Measurements from ENCODE around the gene PCSK7. TPM values are rescaled to one million over a fixed set of nuclear protein-coding genes. Genes with fewer than 3 reads are reported as not detected.

PCSK7 gene
- total and polyA plus RNA-seq, 10 of the 15 experiments (the other 5 are each of a cell fraction or from before 2014, with no cell fraction given) = 5.5 to 81.5 (median 51.6) TPM

DNA sequence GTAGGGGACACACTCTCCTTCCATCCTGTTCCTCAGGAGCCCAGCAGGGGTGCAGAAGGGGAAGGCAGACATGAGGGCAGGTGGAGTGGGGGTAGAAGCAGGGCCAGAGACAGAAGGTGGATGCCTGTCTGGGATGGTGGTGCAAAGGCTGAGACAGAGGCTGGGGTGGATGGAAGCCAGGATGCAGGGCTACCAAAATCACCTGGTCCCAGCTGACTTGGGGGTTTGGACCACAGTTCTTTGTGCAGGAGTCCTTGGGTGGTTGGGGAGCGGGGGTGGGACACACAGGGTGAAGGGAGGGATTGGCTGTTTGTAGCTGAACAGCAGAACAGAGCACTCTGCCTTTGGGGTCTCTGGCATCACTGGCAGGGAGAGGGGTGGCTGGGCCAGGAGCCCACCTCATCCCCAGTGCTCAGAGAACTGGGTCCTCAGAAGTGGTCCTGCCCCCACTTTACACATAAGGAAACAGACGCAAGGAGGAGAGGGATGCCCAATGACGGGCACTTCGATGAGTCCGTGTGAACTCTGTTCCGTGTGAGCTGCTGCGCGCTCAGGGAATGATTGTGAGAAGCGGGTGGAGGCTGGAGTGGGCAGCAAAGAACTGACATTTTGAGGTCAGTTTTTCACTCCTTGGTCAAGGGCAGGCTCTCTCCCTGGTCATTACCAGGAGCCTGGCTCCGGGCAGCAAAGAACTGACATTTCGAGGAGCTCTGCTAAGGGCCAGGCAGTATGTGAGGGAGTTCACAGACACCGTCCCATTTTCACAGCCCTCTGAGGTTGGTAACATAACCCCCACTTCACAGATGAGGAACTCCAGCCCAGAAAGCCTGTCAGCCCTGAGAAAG is 30.8 kb downstream of the PCSK7 start:
- no peak overlapping the region for H3K9ac ChIP-seq (ENCODE audit: control insufficient read depth, insufficient read depth, low read length)
- no peak overlapping the region for H3K4me2 ChIP-seq (ENCODE audit: control insufficient read depth, insufficient read depth)
- H3K4me3 ChIP-seq = no peak overlapping the region
- CTCF ChIA-PET = interaction anchor here (1.4 to 3.2 kb wide), 3 partner anchors 20 to 26 kb away, joined by 3 to 16 read pairs (median 9); partner anchors contain the start of gene SIDT2
- peaks cover 0 to 4% of the 10 kb centered on the region in 2 experiments; a peak in 3 of 4 replicates for H3K36me3 ChIP-seq (ENCODE audit: control insufficient read depth in 2 of 2, insufficient read depth in 2 of 2, low read length in 1 of 2)
- no peaks in the 10 kb centered on the region for H3K9me3 ChIP-seq (replicated peaks; ENCODE audit: control insufficient read depth, insufficient read depth, low read length)
- BruUV-seq (replicated peaks) = no TSS peak
- DNase-seq (ENCODE audit: low read depth, low spot score) (no peak), FAIRE-seq (no peak), ATAC-seq (no peak; the same call in 2 of the 3 replicates)
- intact Hi-C loops (cut with micrococcal nuclease; ENCODE audit: unreplicated experiment) = no loop called here
- SMC1A ChIA-PET (ENCODE audit: uncharacterized antibody, unreplicated experiment) = no interaction called here
- in situ Hi-C loops (cut with MboI) = no loop called here
- H3K4me1 ChIP-seq (ENCODE audit: control insufficient read depth, insufficient read depth, low read length) = no peaks in the 10 kb centered on the region
- H3K27ac ChIP-seq (ENCODE audit: control insufficient read depth, insufficient read depth) = no peak overlapping the region
- 75% methylated on average over 12 of the region's 12 CpGs for whole genome bisulfite sequencing (ENCODE audit: insufficient coverage, insufficient replicate concordance, low lambda C conversion rate, missing lambda C conversion rate)
- RAD21 ChIA-PET (ENCODE audit: unreplicated experiment) = no interaction called here
- H2AFZ ChIP-seq (ENCODE audit: control insufficient read depth, low read depth, low read length) = no peak overlapping the region
- no peaks in the 10 kb centered on the region for H4K20me1 ChIP-seq (ENCODE audit: control insufficient read depth, insufficient read depth)
- no peaks in the 10 kb centered on the region for H3K27me3 ChIP-seq (replicated peaks in 1 of 2; ENCODE audit: control insufficient read depth in 2 of 2, insufficient read depth in 2 of 2, low read length in 1 of 2)
- no peaks in the 10 kb centered on the region for H3K79me2 ChIP-seq (ENCODE audit: control insufficient read depth, insufficient read depth, low read length)
- POLR2A ChIA-PET = interaction anchor here (0.6 to 1.0 kb wide), 3 partner anchors 22 to 178 kb away, joined by 3 read pairs; no protein-coding TSS in a partner anchor
- no peak for TF ChIP-seq NFYA (IDR thresholded peaks at IDR 0.05; ENCODE audit: borderline replicate concordance, low read depth, low read length)
- TF ChIP-seq, protein P1, sequence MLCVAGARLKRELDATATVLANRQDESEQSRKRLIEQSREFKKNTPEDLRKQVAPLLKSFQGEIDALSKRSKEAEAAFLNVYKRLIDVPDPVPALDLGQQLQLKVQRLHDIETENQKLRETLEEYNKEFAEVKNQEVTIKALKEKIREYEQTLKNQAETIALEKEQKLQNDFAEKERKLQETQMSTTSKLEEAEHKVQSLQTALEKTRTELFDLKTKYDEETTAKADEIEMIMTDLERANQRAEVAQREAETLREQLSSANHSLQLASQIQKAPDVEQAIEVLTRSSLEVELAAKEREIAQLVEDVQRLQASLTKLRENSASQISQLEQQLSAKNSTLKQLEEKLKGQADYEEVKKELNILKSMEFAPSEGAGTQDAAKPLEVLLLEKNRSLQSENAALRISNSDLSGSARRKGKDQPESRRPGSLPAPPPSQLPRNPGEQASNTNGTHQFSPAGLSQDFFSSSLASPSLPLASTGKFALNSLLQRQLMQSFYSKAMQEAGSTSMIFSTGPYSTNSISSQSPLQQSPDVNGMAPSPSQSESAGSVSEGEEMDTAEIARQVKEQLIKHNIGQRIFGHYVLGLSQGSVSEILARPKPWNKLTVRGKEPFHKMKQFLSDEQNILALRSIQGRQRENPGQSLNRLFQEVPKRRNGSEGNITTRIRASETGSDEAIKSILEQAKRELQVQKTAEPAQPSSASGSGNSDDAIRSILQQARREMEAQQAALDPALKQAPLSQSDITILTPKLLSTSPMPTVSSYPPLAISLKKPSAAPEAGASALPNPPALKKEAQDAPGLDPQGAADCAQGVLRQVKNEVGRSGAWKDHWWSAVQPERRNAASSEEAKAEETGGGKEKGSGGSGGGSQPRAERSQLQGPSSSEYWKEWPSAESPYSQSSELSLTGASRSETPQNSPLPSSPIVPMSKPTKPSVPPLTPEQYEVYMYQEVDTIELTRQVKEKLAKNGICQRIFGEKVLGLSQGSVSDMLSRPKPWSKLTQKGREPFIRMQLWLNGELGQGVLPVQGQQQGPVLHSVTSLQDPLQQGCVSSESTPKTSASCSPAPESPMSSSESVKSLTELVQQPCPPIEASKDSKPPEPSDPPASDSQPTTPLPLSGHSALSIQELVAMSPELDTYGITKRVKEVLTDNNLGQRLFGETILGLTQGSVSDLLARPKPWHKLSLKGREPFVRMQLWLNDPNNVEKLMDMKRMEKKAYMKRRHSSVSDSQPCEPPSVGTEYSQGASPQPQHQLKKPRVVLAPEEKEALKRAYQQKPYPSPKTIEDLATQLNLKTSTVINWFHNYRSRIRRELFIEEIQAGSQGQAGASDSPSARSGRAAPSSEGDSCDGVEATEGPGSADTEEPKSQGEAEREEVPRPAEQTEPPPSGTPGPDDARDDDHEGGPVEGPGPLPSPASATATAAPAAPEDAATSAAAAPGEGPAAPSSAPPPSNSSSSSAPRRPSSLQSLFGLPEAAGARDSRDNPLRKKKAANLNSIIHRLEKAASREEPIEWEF (IDR thresholded peaks at IDR 0.05; ENCODE audit: insufficient replicate concordance, low read depth, low read length) = no peak
- TF ChIP-seq KLF5 (IDR thresholded peaks at IDR 0.05; ENCODE audit: partially characterized antibody) = no peak
- TF ChIP-seq SIN3A (IDR thresholded peaks at IDR 0.05; ENCODE audit: low read depth, low read length) = no peak
- no peak for TF ChIP-seq SUPT20H (IDR thresholded peaks at IDR 0.05; ENCODE audit: borderline replicate concordance, control insufficient read depth, low read depth, low read length)
- TF ChIP-seq, protein P2, sequence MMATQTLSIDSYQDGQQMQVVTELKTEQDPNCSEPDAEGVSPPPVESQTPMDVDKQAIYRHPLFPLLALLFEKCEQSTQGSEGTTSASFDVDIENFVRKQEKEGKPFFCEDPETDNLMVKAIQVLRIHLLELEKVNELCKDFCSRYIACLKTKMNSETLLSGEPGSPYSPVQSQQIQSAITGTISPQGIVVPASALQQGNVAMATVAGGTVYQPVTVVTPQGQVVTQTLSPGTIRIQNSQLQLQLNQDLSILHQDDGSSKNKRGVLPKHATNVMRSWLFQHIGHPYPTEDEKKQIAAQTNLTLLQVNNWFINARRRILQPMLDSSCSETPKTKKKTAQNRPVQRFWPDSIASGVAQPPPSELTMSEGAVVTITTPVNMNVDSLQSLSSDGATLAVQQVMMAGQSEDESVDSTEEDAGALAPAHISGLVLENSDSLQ (IDR thresholded peaks at IDR 0.05) = no peak
- TF ChIP-seq LARP7 (IDR thresholded peaks at IDR 0.05) = no peak
- no peak for TF ChIP-seq NFXL1 (IDR thresholded peaks at IDR 0.05; ENCODE audit: borderline replicate concordance)
- no peak for TF ChIP-seq EZH2 (IDR thresholded peaks at IDR 0.05; ENCODE audit: borderline replicate concordance, control insufficient read depth, low read depth, low read length)
- TF ChIP-seq NRF1 (conservative IDR thresholded peaks at IDR 0.05; ENCODE audit: low read depth, low read length) = no peak
- TF ChIP-seq, protein P3, sequence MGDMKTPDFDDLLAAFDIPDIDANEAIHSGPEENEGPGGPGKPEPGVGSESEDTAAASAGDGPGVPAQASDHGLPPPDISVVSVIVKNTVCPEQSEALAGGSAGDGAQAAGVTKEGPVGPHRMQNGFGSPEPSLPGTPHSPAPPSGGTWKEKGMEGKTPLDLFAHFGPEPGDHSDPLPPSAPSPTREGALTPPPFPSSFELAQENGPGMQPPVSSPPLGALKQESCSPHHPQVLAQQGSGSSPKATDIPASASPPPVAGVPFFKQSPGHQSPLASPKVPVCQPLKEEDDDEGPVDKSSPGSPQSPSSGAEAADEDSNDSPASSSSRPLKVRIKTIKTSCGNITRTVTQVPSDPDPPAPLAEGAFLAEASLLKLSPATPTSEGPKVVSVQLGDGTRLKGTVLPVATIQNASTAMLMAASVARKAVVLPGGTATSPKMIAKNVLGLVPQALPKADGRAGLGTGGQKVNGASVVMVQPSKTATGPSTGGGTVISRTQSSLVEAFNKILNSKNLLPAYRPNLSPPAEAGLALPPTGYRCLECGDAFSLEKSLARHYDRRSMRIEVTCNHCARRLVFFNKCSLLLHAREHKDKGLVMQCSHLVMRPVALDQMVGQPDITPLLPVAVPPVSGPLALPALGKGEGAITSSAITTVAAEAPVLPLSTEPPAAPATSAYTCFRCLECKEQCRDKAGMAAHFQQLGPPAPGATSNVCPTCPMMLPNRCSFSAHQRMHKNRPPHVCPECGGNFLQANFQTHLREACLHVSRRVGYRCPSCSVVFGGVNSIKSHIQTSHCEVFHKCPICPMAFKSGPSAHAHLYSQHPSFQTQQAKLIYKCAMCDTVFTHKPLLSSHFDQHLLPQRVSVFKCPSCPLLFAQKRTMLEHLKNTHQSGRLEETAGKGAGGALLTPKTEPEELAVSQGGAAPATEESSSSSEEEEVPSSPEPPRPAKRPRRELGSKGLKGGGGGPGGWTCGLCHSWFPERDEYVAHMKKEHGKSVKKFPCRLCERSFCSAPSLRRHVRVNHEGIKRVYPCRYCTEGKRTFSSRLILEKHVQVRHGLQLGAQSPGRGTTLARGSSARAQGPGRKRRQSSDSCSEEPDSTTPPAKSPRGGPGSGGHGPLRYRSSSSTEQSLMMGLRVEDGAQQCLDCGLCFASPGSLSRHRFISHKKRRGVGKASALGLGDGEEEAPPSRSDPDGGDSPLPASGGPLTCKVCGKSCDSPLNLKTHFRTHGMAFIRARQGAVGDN (IDR thresholded peaks at IDR 0.05) = no peak
- TF ChIP-seq SPI1 (IDR thresholded peaks at IDR 0.05; ENCODE audit: borderline replicate concordance, insufficient read depth, low read depth, low read length) = no peak

Measured in GM12878 (cell line).